Fibroblast of skin of right quadriceps (primary cell): ENCODE measurements around the gene OTOP3.

Experiments used
- DNase-seq: peaks from one replicate; pipeline ENCODE4 v3.0.0-alpha.2; 2013

OTOP3 gene

DNA sequence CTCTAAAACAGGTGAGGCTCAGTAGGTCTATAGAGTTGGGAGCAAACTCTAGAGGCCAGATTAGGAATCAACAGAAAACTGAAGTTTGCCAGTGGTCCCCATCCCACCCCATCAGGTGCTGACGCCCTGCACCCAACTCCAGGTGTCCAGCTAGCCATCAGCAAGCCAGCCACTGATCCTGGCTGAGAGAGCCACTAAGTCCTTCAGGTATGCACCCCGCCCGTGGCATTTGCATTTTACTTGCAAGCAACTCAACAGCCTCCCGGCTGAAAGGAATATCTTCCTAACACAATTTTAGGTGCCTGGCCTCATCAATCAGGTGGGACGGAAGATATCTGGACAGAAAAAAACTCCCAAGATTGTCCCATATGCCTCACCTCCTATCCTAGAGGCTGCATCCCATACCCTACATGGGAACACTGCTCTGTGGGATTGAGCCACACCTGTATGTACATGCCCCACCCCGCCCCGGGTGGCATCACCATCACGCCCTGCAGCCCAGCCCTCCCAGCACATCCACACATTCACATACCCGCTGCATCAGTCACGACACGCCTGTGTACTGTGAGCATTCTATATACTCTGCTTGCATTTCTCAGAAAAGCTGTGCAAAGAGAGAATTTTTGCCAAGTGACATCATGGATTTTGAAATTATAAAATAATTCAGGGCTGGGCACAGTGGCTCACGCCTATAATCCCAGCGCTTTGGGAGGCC, 8.3 kb downstream of the OTOP3 start:
- DNase-seq, result no peak

DNA sequence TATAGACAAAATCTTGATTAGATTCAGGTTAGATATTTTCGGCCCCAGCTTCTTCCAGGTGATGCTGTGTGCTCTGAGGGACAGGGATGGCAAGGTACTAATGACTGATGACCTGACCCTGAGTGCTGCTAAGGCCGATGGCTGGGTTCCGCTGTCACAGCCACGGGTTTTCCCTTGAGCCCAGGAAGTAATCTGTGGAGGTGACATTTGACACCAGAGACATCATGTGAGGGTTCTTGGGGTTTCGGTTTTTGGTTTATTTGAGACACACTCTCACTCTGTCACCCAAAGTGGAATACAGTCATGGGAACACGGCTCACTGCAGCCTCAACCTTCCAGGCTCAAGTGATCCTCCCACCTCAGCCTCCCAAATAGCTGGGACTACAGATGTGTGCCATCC, 9.8 kb downstream of the OTOP3 start:
- DNase-seq, result no peak

DNA sequence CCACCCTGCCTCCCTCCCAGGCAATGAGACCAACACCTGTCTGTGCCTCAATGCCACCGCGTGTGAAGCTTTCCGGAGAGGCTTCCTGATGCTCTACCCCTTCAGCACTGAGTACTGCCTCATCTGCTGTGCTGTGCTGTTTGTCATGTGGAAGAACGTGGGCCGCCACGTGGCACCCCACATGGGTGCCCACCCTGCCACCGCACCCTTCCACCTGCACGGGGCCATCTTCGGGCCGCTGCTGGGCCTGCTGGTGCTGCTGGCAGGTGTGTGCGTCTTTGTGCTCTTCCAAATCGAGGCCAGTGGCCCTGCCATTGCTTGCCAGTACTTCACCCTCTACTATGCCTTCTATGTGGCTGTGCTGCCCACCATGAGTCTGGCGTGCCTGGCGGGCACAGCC, 10.9 kb downstream of the OTOP3 start:
- no peak for DNase-seq

DNA sequence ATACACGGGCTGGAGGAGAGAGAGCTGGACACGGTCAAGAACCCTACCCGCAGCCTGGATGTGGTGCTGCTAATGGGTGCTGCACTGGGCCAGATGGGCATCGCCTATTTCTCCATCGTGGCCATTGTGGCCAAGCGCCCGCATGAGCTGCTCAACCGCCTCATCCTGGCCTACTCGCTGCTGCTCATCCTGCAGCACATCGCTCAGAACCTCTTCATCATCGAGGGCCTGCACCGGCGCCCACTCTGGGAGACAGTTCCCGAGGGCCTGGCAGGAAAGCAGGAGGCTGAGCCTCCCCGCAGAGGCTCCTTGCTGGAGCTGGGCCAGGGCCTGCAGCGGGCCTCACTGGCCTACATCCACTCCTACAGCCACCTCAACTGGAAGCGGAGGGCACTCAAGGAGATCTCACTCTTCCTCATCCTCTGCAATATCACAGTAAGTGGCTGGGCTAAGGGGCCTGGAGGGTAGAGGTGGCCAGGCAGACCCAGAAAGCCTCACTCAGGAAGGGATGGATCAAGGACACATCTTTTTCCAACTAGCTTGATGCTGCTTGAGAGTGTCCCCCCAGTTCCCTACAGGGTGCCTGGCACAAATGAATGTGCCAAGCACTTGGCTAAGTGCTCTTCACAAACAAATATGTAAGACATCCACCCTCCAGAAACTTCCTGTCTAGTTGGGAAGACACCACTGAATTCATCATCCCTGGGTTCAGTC, 11.5 kb downstream of the OTOP3 start:
- DNase-seq, result no peak

DNA sequence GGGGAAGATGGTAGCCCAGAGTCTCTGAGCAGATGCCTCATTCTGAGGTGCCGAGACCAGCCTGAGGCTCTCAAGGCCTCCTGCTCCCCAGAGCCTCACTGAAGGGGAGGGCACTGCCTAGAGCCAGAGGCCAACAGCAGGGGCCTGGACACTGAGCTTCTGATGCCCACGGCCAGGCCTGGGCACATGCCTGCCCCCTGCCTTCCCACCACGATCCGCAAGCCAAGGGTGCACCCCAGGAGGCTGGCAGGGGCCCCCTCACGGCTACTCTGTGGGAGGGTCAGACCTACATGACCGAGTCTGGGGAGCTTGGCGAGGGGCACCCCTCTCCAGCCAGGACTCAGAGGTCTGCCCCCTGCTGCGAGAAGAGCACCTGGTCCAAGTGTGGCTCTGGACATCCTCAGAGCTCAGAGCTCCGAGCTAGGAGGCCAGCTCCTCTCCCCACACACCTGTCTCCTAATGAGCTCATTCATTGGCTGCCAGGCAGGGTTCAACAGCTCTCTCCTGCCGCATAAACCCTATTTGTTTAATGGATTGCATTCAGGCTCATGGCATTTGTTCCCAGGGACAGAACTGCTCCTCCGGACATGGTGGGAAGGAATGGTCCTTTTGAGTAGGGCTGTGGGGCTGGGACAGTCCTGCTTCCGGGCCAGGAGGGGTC, 13.9 kb downstream of the OTOP3 start:
- no peak for DNase-seq

DNA sequence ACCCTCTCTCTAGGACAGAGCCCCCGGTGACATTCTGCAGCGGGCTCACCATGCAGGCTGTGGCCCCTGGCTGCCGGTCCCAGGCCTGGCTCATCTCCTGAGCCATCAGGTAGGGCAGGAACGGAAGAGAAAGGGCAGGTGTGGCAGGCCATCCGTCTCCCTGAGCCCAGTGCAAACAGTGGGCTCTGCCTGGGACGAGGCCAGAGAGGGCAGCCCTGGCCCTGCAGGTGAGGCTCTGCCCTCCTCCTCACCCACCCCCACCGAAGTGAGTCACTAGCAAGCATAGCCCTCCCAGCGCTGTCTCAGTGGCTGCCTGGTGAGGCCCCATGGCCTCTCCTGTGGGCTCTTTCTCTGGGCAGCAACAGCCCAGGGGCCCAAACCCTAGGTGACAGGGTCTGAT, 14.5 kb downstream of the OTOP3 start:
- DNase-seq, result no peak

DNA sequence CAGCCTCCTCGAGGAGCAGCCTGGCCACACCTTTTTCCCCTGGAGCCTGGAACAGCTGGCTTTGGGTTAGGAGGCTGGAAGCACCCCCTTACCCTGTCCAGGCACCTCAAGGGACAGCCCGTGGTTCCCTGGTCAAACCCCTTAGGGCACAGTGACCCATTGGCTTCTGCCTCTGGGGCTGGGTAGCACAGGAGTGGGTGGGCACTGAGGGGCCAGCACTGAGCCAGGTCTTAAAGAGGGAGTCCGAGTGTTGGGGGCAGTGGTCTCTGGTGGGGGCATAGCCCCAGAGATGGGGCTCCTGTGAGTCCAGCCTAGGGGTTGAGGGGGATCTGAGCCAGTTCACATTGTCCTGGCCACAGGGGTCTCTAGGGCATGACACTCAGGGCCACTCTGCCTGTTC, 15.4 kb downstream of the OTOP3 start:
- no peak for DNase-seq

DNA sequence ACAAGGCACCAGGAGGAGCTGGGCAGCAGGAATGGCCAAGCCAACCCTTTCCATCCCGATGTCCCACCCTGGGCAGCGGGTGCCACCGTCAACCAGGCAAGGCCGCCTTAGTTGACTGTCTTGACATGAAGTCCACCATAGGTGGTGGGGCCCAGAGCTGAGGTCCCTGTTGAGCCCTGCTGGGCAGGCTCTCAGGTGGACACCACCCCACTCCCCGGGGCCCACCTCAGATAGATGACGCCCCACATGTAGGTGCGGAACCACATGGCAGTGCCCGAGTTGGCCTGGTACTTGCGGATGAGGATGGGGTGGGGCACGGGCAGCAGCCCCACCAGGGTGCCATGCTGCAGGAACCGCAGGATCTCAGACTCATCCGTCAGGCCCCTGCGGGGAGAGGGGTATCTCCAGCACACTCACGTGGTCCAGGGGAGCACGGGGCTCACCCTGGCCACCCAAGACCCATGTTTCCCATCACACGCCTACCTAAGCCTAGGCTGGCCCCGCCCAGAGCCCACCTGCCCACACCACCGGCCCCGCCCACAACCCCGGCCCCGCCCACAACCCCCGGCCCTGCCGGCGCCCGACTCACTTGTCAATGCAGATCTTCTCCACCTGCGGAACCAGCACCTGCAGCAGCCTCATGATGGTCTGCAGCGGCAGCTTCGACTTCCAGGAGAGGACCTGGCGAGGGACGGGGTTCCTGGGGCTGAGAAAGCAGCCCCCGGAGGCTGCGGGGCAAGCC, 16.2 kb downstream of the OTOP3 start:
- no peak for DNase-seq

DNA sequence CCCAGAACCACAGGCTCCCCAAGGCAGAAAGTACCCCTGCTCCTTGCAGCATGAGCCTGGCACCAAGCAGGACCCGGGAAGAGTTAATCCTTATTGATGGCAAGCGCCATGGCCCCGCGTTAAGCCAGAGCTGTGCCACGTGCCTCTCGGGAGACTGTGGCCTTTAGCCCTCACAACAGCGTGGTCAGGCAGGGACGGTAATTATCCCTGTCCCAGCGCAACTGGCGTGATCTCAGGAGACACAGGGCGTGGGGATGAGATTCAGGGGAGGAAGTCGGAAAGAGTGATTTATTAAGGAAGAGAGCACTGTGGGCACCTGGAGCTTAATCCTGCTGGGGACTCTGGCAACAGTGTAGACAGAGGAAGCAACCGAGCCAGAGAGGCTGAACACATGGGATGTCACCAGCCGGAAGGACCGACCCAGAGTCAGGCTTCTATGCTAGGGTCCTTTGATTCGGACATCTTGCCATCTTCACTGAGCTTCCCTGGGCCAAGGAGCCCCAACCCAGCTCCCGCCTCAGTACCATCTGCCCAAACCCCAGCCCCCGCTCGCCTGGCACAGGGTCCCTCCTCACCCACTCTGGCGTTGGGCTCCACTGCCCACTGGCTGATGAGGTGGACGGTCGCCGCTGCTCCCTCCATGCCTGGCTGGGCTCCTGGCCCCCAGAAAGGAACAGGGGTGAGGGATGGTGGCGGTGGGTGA, 16.9 kb downstream of the OTOP3 start:
- no peak for DNase-seq

DNA sequence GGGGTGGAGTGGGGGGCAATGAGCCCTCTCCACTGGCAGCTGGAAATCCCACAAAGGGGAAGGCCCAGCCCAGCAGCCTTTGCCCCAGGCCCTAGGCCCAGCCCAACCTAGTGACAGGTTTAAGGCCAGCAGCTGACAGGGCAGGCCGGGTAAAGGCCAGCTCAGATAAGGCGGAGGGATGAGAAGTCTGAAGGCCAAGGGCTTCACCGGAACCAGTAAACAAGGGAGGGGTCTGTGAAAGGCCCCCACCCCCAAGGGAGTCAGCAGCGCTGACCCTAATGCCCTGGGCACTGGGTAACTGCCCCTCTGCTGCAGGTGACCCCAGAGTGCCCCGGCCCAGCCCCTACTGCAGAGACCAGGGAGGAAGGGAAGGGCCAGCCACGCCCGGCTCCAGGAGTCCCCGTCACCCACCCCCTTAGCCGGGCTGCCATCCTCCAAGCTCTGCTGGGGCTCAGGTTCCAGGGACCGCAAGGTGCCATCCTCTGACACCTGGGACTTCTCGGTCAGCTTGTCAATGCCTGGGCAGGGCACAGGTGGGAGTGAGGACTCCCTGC, 17.5 kb downstream of the OTOP3 start:
- DNase-seq, result no peak

DNA sequence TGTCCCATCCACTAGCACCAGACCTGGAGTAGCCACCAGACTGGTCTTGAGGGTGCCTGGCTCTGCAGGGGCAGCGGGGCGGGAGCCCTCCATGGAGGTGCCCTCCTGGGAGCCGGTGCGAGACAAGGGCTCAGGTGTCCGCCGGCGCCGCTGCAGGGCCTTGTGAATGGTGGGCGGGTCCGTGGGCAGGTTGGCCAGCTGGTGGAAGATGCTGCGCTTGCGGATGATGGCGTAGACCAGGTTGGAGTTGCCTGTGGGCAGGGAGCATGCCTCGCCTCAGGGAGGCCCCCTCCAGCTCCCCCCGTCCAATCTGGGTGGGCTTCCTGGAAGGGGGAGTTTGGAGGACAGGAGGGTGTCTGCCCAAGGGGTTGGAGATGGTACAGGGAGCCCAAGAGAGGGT, 18.4 kb downstream of the OTOP3 start:
- DNase-seq, result no peak

DNA sequence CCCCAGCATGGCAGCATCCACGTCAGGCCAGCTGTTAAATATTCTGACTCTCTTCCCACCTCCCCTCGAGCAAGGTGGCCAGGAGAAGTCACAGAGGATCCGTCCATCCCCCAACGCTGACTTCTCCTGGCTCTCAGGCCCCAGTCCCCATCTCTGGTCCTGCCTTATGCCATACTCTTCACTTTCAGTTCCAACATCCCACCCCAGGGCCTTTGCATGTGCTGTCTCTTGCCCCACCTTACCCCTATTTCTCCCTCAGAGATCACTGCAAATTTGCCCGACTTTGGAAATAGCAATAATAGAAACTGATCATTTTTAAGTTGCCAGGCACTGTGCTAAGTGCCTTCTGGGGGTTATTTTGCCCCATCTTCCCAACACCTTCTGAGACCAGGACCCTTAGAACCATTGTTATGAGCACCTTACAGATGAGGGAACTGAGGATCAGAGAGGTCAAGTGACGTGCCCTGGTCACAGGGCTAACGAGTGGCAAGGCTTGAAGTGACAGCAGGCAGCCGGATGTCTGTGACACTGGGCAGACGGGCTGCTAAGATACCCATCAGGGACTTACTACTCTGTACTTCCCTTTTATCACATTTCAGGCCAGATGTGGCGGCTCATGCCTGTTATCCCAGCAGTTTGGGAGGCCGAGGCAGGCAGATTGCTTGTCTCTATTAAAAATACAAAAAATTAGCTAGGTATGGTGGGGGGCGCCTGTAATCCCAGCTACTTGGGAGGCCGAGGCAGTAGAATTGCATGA, 19.1 kb downstream of the OTOP3 start:
- DNase-seq, result no peak

DNA sequence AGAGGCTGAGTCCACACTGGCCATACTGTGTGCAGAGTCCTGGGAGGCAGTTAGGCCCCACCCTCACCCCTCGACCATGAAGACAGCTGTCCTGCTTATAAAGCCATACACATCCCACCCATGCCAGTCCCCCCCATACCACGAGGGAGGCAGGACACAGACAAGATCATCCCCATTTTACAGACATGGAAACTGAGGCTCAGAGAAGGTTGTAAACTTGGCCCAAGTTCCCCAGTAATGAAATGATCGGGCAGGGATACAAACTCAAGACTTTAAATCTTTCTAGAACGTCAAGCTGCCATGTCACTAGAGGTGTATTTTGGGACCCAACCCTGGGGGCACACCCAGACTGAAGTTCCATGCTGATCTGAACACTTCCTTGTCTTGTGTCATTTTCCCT, 20.4 kb downstream of the OTOP3 start:
- no peak for DNase-seq

DNA sequence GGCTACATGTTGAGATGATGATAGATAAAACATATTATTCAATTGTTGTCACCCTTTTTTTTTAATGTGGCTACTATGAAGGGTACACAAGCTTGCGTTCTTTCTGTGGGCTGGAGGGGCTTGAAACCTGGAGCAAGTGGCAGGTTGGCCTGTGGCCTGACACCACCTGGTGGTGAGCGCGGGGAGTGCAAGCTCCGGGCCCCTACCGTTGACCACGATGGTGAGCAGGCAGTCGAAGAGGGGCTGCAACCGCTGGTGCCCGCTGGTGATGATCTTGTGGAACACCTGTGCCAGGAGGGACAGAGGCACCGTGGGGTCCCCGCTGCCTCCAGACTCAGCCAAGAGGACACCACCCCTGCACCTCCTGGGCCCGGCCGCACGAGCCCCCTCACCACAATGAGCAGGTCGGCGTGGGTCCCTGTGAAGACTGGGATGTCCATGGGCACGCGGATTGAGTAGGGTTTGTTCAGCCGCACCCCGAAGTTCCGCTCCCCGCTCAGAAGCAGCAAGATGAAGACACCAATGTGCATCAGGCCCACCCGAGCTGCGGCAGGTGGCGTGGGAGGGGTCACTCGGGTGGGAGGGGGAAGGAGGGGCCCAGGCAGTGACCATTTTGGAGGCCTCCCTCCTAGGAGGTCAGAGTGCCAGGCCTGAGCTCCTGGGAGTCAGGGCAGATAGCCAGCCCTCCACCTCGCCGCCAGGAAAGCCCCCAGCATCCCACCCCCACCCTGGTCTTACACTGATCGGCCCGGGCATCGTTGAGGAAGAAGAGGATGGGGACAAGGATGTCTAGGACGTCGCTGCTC, 22.4 kb downstream of the OTOP3 start:
- peak; percentile 32 for DNase-seq

DNA sequence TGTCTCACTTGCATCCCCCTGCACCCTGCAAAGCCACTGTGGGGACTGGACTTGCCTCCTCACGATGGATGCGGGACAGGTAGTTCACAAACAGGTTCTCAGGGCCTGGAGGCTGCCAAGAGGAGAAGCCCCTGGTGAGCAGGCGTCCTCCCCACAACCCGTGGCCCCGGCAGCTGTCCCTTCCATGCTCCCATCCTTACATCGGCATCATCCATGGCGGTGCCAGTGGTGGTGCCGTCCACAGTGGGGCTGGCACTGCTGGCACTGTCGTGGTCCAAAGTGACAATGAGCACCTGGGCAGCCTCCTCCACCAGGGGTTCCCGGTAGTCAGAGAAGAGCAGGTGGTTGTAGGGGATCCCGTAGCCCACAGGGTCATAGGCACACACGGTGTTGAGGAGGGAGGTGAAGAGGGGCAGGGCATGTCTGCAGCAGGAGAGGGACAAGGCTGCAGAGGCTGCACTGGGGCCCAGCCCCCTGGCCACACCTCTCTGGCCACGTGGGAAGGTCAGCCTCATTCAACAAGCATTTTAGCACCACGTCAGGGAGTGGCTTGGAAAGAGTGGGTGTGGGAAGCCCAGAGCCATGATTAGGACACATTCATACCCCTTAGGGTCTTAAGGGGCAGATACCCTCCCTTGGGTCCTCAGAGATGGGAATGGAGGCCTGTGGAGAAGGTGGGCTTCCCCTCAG, 24.3 kb downstream of the OTOP3 start:
- DNase-seq, result no peak

DNA sequence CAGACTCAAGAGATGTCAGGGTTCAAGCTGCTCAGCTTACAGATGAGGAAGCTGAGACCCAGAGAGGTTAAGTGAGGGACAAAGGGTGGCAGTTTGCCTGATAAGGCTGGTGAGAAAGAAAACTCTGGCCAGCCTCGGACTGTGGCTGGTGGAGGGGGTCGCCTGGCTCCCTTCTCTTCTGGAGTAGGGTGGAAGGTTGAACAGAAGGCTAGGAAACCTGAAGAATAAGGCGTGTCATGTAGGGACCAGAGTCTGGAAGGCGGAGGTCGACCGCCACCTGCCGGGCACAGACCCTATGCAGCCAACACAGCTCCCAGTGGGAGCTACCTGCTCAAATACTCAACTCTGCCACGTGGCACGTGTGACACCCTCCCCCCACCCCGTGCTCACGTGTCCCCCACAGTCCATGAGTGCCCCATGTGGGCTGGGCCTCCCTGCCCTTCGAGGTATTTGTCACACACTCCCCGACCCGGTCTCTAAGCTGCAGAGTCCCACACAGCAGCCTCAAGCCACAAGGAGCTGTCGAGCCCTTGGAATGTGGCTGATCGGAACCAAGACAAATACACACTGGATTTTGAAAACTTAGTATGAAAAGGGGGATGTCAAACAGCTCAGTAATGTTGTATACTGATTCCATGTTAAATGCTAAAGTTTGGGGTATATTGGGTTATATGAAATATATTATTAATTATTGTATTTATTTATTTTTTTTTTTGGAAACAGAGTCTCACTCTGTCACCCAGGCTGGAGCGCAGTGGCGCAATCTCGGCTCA, 25.1 kb downstream of the OTOP3 start:
- DNase-seq, result peak; percentile 44

DNA sequence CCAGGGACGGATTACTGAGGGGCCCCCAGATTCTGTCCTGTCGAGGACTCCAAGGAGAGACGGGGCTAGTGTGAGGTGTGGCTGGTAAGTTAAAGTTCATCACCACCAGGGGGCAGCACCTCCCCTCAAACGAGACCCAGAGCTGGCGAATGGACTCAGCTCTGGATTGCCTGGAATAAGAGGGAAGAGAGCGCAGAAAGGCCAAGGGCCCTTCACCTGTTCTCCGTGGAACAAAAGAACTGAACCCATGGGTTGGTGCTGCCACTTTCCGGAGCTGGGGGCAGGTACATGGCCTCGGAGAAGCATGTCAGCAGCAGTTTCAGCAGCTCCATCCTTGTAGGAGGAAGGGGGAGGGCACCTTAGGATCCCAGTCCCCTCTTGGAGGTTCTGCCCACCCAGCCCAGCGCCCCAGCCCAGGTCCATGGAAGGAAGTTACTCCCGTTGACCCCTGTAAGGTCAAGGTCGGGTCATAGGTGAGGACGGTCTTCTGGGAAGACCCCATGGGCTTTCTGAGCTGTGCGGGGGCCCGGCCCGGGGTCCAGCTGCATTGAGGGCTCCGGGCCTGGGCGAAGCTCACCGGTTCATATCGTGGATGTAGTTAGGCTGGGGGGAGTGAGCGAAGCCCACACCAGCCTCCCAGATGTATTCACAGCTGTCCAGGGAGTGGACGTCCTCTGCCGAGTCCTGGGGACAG, 26.1 kb downstream of the OTOP3 start:
- peak; percentile 78 for DNase-seq

DNA sequence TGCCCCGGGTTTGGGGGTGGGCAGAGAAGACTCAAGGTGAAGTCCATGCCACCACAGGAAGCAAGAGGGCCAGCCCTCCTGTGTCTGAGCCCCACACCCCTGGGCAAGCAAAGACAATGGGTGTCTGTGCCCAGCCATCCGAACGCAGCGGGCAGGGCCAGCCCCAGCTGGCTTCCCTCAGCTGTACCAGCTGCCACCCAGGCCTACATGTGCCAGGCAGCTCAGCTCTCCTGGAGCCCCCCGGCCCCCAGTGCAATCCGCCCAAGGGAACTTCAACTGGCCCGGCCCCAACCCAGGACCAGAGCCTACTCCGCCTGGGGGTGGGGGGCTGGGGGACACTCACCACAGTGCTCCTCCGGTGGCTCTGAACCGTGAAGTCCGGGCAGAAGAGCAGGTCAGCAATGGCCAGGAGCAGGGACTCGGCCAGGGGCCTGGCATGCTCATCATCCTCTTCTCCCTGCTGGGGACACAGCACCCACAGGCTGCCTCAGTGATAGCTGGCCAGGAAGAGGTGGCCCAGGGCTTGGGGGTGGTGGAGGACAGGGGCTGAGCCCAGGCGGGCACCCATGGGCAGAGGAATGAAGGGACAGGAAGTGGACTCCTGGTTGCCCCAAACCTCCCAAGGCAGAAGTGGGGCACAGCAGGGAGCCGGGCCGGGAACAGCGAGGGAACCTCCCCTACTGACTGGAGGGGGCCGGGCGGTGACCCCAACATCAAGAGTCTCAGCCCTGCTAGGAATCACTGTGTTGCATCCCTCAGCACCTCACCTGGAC, 27.1 kb downstream of the OTOP3 start:
- no peak for DNase-seq
